ENCODE data around the gene EPB41L4B.

EPB41L4B gene

GRCh38 chr9:109320331-109320741, 523 bp downstream of the EPB41L4B start:
- DNase-seq (ENCODE audit: low read depth in 2 of 2) = no peak

DNA sequence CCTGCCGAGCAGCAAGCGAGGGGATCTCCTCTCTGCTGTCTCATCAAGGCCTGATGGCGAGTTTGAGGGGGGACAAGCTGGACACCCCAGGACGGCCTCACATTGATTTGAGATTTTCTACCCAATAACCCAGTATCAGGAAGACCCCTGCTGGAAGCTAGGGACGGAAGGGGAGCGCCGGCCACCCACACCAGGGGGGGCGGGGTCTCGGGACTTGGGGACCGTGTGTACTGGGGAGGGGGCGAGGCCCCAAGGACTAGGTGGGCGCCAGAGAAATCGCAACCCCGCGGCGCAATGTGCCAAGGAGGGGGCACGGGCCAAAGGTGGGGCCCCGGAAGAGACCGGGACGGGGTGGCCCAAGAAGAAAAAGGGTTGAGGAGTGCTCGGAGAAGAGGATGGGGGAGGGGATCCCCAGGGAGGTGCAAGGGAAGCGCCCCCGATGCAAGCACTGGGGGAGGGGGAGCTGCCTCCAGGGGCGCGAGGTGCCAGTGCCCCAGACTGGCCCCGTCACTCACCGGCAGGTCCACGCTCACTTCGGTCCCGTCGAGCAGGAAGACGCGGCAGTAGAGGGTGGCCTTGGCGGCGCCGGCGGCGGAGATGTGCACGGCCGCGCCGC, 1.1 kb downstream of the EPB41L4B start:
- no peak for DNase-seq (ENCODE audit: low read depth in 2 of 2)

DNA sequence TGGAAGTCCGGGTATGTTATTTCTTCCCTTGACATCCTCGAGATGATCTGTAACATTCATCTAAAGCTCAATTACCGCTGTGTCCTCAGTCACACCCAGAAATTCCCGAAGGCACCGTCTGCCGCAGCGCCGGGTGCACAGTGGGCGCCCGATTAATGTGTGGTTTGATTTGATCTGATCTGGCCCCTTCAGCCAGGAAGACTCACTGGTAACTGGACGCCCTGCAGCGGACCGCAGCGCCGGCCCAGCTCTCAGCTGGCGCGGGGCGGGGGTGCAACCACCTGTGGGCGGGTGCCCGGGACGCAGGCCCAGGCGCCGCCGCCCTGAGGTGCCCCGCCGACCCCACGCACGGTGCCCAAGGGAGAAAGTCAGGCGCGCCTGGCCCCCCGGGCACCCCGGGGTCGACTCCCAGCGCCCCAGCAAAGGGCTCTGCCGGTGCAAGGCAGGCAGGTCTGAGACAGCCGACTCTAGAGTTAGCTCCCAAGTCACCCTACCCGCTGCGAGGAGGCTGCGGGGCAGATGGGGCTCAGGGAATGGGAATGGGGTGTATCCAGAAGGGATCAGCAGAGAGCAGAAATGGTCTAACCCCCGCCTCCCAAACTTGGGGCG, 1.7 kb downstream of the EPB41L4B start:
- DNase-seq (ENCODE audit: low read depth in 2 of 2) = no peak

DNA sequence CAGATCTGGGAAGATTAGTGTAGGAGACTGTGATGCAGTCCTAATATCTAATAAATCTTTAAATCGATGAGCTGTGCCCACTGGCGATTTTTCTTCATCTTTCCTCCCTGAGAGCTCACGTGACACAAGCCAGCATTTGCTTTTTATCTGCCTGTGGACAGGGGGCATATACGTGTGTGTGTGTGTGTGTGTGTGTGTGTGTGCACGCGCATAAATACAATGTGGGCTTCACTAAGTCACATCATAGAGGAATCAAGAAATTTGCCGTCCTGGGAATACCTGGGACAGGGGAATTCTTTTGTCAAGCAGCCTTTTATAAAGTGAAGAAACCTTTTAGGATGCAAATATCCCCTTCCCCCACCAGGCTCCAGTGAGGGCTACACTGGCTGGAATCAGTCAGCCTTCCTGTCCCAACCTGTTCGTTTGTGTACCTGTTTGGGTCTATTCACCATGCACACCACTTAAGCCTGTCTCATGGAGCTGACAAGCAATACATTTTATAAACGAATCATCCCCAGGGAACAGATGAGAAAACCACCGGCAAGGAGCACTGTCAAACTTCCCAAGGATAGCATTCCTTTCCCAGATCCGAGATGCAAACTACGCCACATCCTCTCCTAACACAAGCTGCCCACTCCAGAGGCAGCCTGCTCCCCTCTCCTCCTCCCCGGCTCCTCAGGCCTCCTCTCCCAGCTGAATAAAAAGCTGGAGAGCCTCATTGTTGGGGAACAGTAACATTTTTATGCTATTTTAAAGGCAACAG, 2.7 kb downstream of the EPB41L4B start:
- no peak for DNase-seq (ENCODE audit: low read depth in 2 of 2)

GRCh38 chr9:109317311-109317978, 3.4 kb downstream of the EPB41L4B start:
- DNase-seq (ENCODE audit: low read depth in 2 of 2) = no peak

- no peak for DNase-seq (ENCODE audit: low read depth in 2 of 2)
Measured at GRCh38 chr9:109316207-109316640, 4.6 kb downstream of the EPB41L4B start.

GRCh38 chr9:109315480-109316206, 5.2 kb downstream of the EPB41L4B start:
- DNase-seq (ENCODE audit: low read depth in 2 of 2) = no peak

DNA sequence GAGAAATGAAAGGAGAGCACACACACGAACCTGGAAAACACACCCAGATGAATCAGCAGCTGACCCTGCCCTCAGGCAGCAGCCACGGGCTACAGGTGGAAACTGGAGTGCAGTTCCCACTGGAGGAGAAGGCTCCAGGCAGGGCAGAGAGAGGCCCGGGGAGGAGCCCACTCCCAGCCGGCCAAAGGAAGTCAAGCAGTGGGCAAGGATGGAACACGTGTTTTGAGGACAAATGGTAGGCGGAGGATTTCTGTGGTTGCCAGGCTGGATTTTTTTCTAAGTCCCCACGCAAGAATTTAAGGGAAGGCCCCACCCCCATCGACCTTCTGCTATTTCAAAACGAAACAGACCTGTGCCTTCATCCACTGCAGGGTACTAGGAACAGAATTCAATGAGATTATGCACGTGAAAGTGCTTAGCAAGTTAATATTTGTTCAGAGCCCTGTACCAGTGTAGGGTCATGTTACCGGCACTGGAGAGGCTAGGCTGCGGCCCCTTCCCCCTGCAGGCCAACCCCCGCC, 6.8 kb downstream of the EPB41L4B start:
- DNase-seq (ENCODE audit: low read depth in 2 of 2) = no peak

- no peak for DNase-seq (ENCODE audit: low read depth in 2 of 2)
Measured at GRCh38 chr9:109313351-109313750, 7.5 kb downstream of the EPB41L4B start.

DNA sequence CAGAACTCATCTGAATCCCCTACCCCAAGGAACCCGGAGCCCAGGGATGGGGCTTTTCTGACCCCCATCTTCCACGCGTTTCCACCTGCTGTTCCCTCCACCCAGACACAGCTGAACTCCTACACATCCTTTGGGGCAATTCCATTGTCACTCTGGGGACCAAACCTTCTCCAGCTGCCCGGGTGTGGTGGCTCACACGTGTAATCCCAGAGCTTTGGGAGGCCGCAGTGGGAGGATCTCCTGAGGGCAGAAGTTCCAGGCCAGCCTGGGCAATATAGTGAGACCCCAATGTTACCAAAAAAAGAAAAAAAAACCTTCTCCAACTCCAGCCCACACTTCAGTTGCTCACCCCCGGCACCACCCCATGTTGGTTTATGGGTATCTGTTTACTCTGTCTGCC, 8.1 kb downstream of the EPB41L4B start:
- DNase-seq (ENCODE audit: low read depth in 2 of 2) = no peak

DNA sequence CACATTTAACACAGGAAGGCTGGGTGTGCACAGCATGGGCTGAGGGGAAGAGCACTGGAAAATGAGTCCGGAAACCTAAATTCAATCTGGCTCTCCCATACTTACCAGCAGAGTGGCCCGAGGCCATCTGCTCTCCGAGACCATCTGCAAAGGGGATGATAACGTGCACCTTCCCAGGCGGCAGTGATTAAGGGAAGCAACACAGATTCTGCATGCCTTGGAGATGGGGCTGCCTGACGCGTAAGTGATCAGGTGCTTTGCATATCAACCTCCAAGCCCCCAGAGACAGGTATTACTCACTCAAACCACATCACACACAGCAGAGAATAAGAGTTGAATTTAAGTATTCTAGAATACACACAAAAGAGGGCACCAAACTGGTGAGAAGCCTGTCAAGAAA, 9.1 kb downstream of the EPB41L4B start:
- no peak for DNase-seq (ENCODE audit: low read depth in 2 of 2)

- DNase-seq (ENCODE audit: low read depth in 2 of 2) = no peak
Measured at GRCh38 chr9:109311286-109311685, 9.6 kb downstream of the EPB41L4B start.

DNA sequence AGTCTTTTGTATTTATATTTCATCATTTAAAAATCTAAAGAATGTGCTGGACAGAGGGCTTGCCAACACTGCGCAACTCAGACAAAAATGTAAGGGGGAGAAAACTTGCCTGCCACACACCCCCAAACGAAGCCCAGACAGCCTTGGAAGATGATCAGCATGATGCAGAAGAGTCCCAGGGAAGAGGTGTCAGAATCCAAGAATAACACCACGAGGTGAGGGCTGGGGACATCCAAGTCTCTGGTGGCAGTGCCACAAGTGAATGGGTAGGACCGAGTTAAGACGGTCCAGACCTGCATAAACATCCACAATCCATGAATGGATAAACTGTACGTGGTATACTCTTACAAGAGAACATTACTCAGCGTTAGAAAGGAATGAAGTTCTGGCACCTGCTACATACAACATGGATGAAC, 10.4 kb downstream of the EPB41L4B start:
- DNase-seq (ENCODE audit: low read depth in 2 of 2) = no peak

DNA sequence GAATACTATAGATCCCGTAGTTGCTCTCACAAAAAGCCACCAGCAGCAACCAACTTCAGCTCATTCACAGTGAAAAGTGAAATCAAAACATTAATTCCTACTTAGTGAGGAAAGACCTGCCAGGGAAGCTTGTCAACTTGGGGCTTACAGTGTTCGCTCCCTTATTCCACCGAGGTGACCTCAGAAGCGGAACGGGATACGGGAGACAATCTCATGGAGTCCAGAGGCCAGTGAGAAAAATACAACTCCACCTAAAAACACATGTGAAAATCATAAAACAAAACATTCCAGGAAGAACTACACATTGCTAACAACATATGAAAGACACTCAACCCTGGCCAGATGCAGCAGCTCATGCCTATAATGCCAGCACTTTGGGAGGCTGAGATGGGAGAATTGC, 11.6 kb downstream of the EPB41L4B start:
- DNase-seq (ENCODE audit: low read depth in 2 of 2) = no peak

- DNase-seq (ENCODE audit: low read depth in 2 of 2) = no peak
Measured at GRCh38 chr9:109307380-109308240, 13.2 kb downstream of the EPB41L4B start.

DNA sequence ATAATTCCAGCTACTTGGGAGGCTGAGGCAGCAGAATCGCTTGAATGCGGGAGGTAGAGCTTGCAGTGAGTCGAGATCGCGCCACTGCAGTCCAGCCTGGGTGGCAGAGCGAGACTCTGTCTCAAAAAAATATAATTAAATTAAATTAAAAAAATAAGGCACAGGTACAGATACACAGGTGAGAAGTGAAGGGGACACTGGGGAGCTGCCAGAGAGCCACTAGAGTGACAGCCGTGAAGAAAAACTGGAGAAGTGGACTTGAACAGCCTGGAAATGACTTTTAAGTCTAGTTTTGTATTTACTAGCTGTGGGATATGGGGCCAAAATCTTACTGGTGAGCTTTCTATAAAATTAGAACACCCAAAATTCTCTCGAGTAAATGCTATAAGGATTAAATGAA, 15.1 kb downstream of the EPB41L4B start:
- no peak for DNase-seq (ENCODE audit: low read depth in 2 of 2)

- DNase-seq (ENCODE audit: low read depth in 2 of 2) = no peak
Measured at GRCh38 chr9:109304347-109304746, 16.5 kb downstream of the EPB41L4B start.

GRCh38 chr9:109303900-109304299, 17.0 kb downstream of the EPB41L4B start:
- DNase-seq (ENCODE audit: low read depth in 2 of 2) = no peak

- no peak for DNase-seq (ENCODE audit: low read depth in 2 of 2)
Measured at GRCh38 chr9:109302606-109303005, 18.3 kb downstream of the EPB41L4B start.

GRCh38 chr9:109301012-109301411, 19.8 kb downstream of the EPB41L4B start:
- no peak for DNase-seq (ENCODE audit: low read depth in 2 of 2)

- no peak for DNase-seq (ENCODE audit: low read depth in 2 of 2)
Measured at GRCh38 chr9:109299891-109300290, 21.0 kb downstream of the EPB41L4B start.
